Gastrocnemius medialis (tissue), 4 donors: ENCODE measurements around the gene CLDN22. TPM values are rescaled to one million over a fixed set of nuclear protein-coding genes. Genes with fewer than 3 reads are reported as not detected.

ENCODE experiments used
- ATAC-seq, 2 donors: fragments of 150-250 bp; one replicate each; pipeline ENCODE4 v1.9.1; 2016
- DNase-seq, 2 donors: peaks; one replicate each; pipeline ENCODE4 v3.0.0-alpha.2; 2019
- H3K27ac ChIP-seq, 4 donors: fragments of 200-600 bp; sonication (generic); 1 replicate in 1 of 4; 2 replicates in 3 of 4; pipeline ENCODE4 v1.5.1; 2016 to 2018; ENCODE audit warnings: mild to moderate bottlenecking in 2 of 4, moderate library complexity in 1 of 4
- H3K27me3 ChIP-seq, 3 donors: fragments of 200-600 bp; sonication (generic) in 2 of 3; 1 replicate in 1 of 3; 2 replicates in 2 of 3; pipeline versions ENCODE4 v1.5.1 to v1.6.0; 2016 to 2019; ENCODE audit warnings: mild to moderate bottlenecking in 1 of 3, moderate library complexity in 1 of 3
- H3K36me3 ChIP-seq, 2 donors: fragments of 200-600 bp; sonication (generic) in 1 of 2; one replicate each; pipeline ENCODE4 v1.5.1; 2017 to 2018
- H3K4me1 ChIP-seq, 2 donors: fragments of 200-600 bp; sonication (generic) in 1 of 2; one replicate each; pipeline ENCODE4 v1.5.1; 2016 to 2017; ENCODE audit warnings: mild to moderate bottlenecking in 2 of 2
- H3K4me3 ChIP-seq, 4 donors: fragments of 200-600 bp; sonication (generic) in 3 of 4; 1 replicate in 1 of 4; 2 replicates in 3 of 4; pipeline ENCODE4 v1.5.1; 2016 to 2019; ENCODE audit warnings: mild to moderate bottlenecking in 2 of 4
- H3K9me3 ChIP-seq, 3 donors: fragments of 200-600 bp; sonication (generic) in 2 of 3; 1 replicate in 1 of 3; 2 replicates in 2 of 3; pipeline ENCODE4 v1.5.1; 2016 to 2019
- CTCF ChIP-seq, 5 experiments: fragments of 450-650 bp in 3 of 5; fragments of 200-600 bp in 2 of 5; sonication (generic) in 2 of 5; IDR thresholded peaks in 4 of 5; conservative IDR thresholded peaks in 1 of 5; 1 replicate in 4 of 5; 2 replicates in 1 of 5; pipeline ENCODE4 v1.5.1; 2016 to 2019; ENCODE audit warnings: antibody characterized with exemption in 5 of 5, mild to moderate bottlenecking in 3 of 5, moderate library complexity in 3 of 5
- POLR2A ChIP-seq, 2 donors: fragments of 450-650 bp; IDR thresholded peaks; one replicate each; pipeline ENCODE4 v1.6.1; 2017; ENCODE audit warnings: antibody characterized with exemption in 2 of 2, mild to moderate bottlenecking in 2 of 2, moderate library complexity in 2 of 2
- in situ Hi-C, 4 donors: fragments of 200-750 bp; cut with MboI; loops; one replicate each; pipeline versions ENCODE4 v1.15.0 to v1.8.0; 2017; ENCODE audit warnings: low sequenced_read_pairs in 4 of 4
- intact Hi-C: fragments of 100-400 bp; cut with DNase I; formaldehyde crosslinking; loops from one replicate; pipeline ENCODE4 v1.15.1; 2023; ENCODE audit warnings: low total_unique reads
- total RNA-seq, 4 donors: library from RNA; depleted of rRNA; stranded (reverse); fragments of >200 nt; gene quantifications; one replicate each; pipeline versions ENCODE4 v1.1.0 to v1.2.3, GENCODE V29; 2016

Gene CLDN22
- total RNA-seq, 4 donors from 2014 or later, result not detected

GRCh38 chr4:183332447-183332846 lies 12.4 kb upstream of the CLDN22 start:
- H3K36me3 ChIP-seq, result no peaks in the 10 kb centered on the region
- ATAC-seq (no peak), DNase-seq (no peak)
- H3K27ac ChIP-seq, result no peak overlapping the region
- in situ Hi-C loops (no loop called here), intact Hi-C loops (no loop called here)
- no peaks in the 10 kb centered on the region for H3K27me3 ChIP-seq
- TF ChIP-seq POLR2A (IDR thresholded peaks at IDR 0.05) (no peak), CTCF (IDR thresholded peaks at IDR 0.05 in 4 of 5, conservative IDR thresholded peaks at IDR 0.05 in 1 of 5) (no peak)
- no peaks in the 10 kb centered on the region for H3K4me1 ChIP-seq
- H3K9me3 ChIP-seq, result no peaks in the 10 kb centered on the region
- H3K4me3 ChIP-seq, result no peak overlapping the region

GRCh38 chr4:183330841-183331240 lies 10.8 kb upstream of the CLDN22 start:
- TF ChIP-seq CTCF (IDR thresholded peaks at IDR 0.05 in 4 of 5, conservative IDR thresholded peaks at IDR 0.05 in 1 of 5), result no peak
- Histone ChIP-seq H3K4me3 (no peak overlapping the region), H3K27me3 (no peaks in the 10 kb centered on the region), H3K36me3 (no peaks in the 10 kb centered on the region), H3K27ac (no peak overlapping the region), H3K9me3 (no peaks in the 10 kb centered on the region), H3K4me1 (no peaks in the 10 kb centered on the region)
- in situ Hi-C loops, result no loop called here
- intact Hi-C loops, result no loop called here
- DNase-seq (no peak), ATAC-seq (no peak)

- in situ Hi-C loops (no loop called here), intact Hi-C loops (no loop called here)
Measured at GRCh38 chr4:183329954-183330742, 10.1 kb upstream of the CLDN22 start.

GRCh38 chr4:183329244-183329643 lies 9.2 kb upstream of the CLDN22 start:
- DNase-seq (no peak), ATAC-seq (no peak)
- H3K4me1 ChIP-seq, result no peaks in the 10 kb centered on the region
- in situ Hi-C loops, result no loop called here
- no peak for TF ChIP-seq POLR2A (IDR thresholded peaks at IDR 0.05)
- TF ChIP-seq CTCF (IDR thresholded peaks at IDR 0.05 in 4 of 5, conservative IDR thresholded peaks at IDR 0.05 in 1 of 5), result no peak
- H3K27me3 ChIP-seq, result no peaks in the 10 kb centered on the region
- no peak overlapping the region for H3K27ac ChIP-seq
- H3K36me3 ChIP-seq, result no peaks in the 10 kb centered on the region
- H3K4me3 ChIP-seq, result no peak overlapping the region
- no peaks in the 10 kb centered on the region for H3K9me3 ChIP-seq
- intact Hi-C loops, result no loop called here

More at GRCh38 chr4:183329954-183330742, 10.1 kb upstream of the CLDN22 start:
- Histone ChIP-seq H3K27me3 (no peaks in the 10 kb centered on the region), H3K36me3 (no peaks in the 10 kb centered on the region), H3K27ac (no peak overlapping the region), H3K9me3 (no peaks in the 10 kb centered on the region), H3K4me3 (no peak overlapping the region), H3K4me1 (no peaks in the 10 kb centered on the region)
- DNase-seq (no peak), ATAC-seq (no peak)
- no peak for TF ChIP-seq CTCF (IDR thresholded peaks at IDR 0.05 in 4 of 5, conservative IDR thresholded peaks at IDR 0.05 in 1 of 5)
- no peak for TF ChIP-seq POLR2A (IDR thresholded peaks at IDR 0.05)

GRCh38 chr4:183328832-183329231 lies 8.8 kb upstream of the CLDN22 start:
- Histone ChIP-seq H3K27me3 (no peaks in the 10 kb centered on the region), H3K36me3 (no peaks in the 10 kb centered on the region), H3K27ac (no peak overlapping the region), H3K9me3 (no peaks in the 10 kb centered on the region), H3K4me3 (no peak overlapping the region), H3K4me1 (no peaks in the 10 kb centered on the region)
- intact Hi-C loops (no loop called here), in situ Hi-C loops (no loop called here)
- DNase-seq (no peak), ATAC-seq (no peak)
- TF ChIP-seq POLR2A (IDR thresholded peaks at IDR 0.05) (no peak), CTCF (IDR thresholded peaks at IDR 0.05 in 4 of 5, conservative IDR thresholded peaks at IDR 0.05 in 1 of 5) (no peak)
